PC-3 (cell line): ENCODE results near the gene MLANA.

Experiments
- EZH2phosphoT487 ChIP-seq: fragments of 300-600 bp; sonication (generic); IDR thresholded peaks from 2 replicates; pipeline ENCODE4 v1.6.1; 2018; ENCODE audit warnings: mild to moderate bottlenecking, antibody characterized with exemption, low read length, borderline replicate concordance
- TF ChIP-seq, protein P1 (sequence below): fragments of 300-600 bp; sonication (generic); conservative IDR thresholded peaks from 2 replicates; pipeline ENCODE4 v1.5.1; 2017; ENCODE audit warnings: antibody characterized with exemption, low read depth, mild to moderate bottlenecking, low read length

DNA sequence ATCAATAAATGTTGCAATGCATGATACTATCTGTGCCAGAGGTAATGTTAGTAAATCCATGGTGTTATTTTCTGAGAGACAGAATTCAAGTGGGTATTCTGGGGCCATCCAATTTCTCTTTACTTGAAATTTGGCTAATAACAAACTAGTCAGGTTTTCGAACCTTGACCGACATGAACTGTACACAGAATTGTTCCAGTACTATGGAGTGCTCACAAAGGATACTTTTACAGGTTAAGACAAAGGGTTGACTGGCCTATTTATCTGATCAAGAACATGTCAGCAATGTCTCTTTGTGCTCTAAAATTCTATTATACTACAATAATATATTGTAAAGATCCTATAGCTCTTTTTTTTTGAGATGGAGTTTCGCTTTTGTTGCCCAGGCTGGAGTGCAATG lies 18.2 kb downstream of the MLANA start:
- TF ChIP-seq, protein P1, sequence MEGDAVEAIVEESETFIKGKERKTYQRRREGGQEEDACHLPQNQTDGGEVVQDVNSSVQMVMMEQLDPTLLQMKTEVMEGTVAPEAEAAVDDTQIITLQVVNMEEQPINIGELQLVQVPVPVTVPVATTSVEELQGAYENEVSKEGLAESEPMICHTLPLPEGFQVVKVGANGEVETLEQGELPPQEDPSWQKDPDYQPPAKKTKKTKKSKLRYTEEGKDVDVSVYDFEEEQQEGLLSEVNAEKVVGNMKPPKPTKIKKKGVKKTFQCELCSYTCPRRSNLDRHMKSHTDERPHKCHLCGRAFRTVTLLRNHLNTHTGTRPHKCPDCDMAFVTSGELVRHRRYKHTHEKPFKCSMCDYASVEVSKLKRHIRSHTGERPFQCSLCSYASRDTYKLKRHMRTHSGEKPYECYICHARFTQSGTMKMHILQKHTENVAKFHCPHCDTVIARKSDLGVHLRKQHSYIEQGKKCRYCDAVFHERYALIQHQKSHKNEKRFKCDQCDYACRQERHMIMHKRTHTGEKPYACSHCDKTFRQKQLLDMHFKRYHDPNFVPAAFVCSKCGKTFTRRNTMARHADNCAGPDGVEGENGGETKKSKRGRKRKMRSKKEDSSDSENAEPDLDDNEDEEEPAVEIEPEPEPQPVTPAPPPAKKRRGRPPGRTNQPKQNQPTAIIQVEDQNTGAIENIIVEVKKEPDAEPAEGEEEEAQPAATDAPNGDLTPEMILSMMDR = no peak
- no peak for TF ChIP-seq EZH2phosphoT487
